GM21619 (cell line): ENCODE measurements around the gene NOS1AP.
"Not testable (repeated sequence)": the region's sequence is repeated elsewhere in the genome, so short reads cannot be mapped to it uniquely, and the experiment has no call there.

Source experiments
- ATAC-seq: cut with Tn5 transposase; IDR thresholded peaks from one replicate; pipeline ENCODE4 v1.9.1; 2021; ENCODE audit not compliant: unreplicated experiment

NOS1AP gene

GRCh38 chr1:162056579-162056978 lies 12.9 kb upstream of the NOS1AP start:
- no peak for ATAC-seq

GRCh38 chr1:162059721-162060120 lies 9.8 kb upstream of the NOS1AP start:
- no peak for ATAC-seq

GRCh38 chr1:162060314-162060713 lies 9.2 kb upstream of the NOS1AP start:
- ATAC-seq: no peak

GRCh38 chr1:162062542-162063015 lies 6.9 kb upstream of the NOS1AP start:
- ATAC-seq: no peak

- no peak for ATAC-seq
These were observed 4.5 kb upstream of the NOS1AP start for GRCh38 chr1:162065016-162065415.

GRCh38 chr1:162066836-162067235 lies 2.7 kb upstream of the NOS1AP start:
- not testable (repeated sequence) for ATAC-seq

GRCh38 chr1:162067466-162067865 lies 2.0 kb upstream of the NOS1AP start:
- no peak for ATAC-seq

- no peak for ATAC-seq
These were observed 1.2 kb upstream of the NOS1AP start for GRCh38 chr1:162068301-162068700.

- ATAC-seq: no peak
These were observed 730 bp downstream of the NOS1AP start for GRCh38 chr1:162070094-162070748.

GRCh38 chr1:162070825-162071224 lies 1.3 kb downstream of the NOS1AP start:
- no peak for ATAC-seq

GRCh38 chr1:162072740-162073139 lies 3.2 kb downstream of the NOS1AP start:
- no peak for ATAC-seq

- ATAC-seq: no peak
These were observed 5.0 kb downstream of the NOS1AP start for GRCh38 chr1:162074276-162075005.

GRCh38 chr1:162075862-162076261 lies 6.4 kb downstream of the NOS1AP start:
- ATAC-seq: no peak

GRCh38 chr1:162077648-162078299 lies 8.3 kb downstream of the NOS1AP start:
- no peak for ATAC-seq

- no peak for ATAC-seq
These were observed 9.5 kb downstream of the NOS1AP start for GRCh38 chr1:162079030-162079429.

- ATAC-seq: no peak
These were observed 11.1 kb downstream of the NOS1AP start for GRCh38 chr1:162080472-162081015.

GRCh38 chr1:162081316-162081715 lies 11.8 kb downstream of the NOS1AP start:
- no peak for ATAC-seq

- ATAC-seq: not testable (repeated sequence)
These were observed 12.6 kb downstream of the NOS1AP start for GRCh38 chr1:162082080-162082479.

GRCh38 chr1:162083273-162083672 lies 13.8 kb downstream of the NOS1AP start:
- ATAC-seq: no peak

- ATAC-seq: no peak
These were observed 16.5 kb downstream of the NOS1AP start for GRCh38 chr1:162085991-162086390.

- no peak for ATAC-seq
These were observed 17.6 kb downstream of the NOS1AP start for GRCh38 chr1:162087111-162087510.

- no peak for ATAC-seq
These were observed 18.1 kb downstream of the NOS1AP start for GRCh38 chr1:162087574-162087973.
